DMS114 treated with DMSO at 0.1 percent for 48 hours (cell line): Measurements from ENCODE around the gene ZNF578.
"Not testable (repeated sequence)": the region's sequence is repeated elsewhere in the genome, so short reads cannot be mapped to it uniquely, and the experiment has no call there.

Experiments
- DNase-seq: peaks from one replicate; lab custom pipeline; 2025; ENCODE audit not compliant: unreplicated experiment; lab: John Stamatoyannopoulos, UW

The ZNF578 gene

DNA sequence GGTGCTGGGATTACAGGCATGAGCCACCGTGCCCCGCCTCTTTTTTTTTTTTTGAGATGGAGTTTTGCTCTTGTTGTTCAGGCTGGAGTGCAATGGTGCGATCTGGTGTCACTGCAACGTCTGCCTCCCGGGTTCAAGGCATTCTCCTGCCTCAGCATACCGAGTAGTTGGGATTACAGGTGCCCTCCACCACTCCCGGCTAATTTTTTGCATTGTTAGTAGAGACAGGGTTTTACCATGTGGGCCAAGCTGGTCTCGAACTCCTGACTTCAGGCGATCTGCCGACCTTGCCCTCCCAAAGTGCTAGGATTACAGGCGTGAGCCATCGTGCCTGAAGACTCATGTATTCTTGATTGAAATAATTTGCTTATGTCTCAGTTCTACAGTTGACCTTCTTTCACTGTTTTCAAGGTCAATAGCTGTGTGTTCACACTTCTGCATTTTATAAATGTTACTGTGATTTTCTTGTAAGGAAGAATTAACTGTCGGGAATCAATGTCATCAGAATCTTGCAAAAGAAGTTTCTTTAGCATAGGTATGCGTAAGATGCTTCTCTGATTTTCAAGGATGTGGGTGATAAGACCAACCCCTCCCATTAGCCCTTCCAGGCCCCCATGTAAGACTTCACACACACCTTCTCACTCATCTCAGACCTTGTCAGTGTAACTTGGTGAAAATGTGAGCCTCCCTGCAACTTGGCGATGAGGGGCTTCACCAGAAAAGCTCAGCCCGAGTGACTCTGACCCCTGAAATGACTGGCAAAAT is 104.1 kb downstream of the ZNF578 start:
- no peak for DNase-seq

DNA sequence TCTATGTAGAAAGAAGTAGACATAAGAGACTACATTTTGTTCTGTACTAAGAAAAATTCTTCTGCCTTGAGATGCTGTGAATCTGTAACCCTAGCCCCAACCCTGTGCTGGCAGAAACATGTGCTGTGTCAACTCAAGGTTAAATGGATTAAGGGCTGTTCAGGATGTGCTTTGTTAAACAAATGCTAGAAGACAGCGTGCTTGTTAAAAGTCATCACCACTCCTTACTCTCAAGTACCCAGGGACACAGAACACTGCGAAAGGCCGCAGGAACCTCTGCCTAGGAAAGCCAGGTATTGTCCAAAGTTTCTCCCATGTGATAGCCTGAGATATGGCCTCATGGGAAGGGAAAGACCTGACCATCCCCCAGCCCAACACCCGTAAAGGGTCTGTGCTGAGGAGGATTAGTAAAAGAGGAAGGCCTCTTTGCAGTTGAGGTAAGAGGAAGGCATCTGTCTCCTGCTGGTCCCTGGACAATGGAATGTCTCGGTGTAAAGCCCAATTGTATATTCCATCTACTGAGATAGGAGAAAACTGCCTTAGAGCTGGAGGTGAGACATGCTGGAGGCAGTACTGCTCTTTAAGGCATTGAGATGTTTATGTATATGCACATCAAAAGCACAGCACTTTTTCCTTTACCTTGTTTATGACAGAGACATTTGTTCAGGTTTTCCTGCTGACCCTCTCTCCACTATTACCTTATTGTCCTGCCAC is 105.5 kb downstream of the ZNF578 start:
- DNase-seq, result not testable (repeated sequence)

DNA sequence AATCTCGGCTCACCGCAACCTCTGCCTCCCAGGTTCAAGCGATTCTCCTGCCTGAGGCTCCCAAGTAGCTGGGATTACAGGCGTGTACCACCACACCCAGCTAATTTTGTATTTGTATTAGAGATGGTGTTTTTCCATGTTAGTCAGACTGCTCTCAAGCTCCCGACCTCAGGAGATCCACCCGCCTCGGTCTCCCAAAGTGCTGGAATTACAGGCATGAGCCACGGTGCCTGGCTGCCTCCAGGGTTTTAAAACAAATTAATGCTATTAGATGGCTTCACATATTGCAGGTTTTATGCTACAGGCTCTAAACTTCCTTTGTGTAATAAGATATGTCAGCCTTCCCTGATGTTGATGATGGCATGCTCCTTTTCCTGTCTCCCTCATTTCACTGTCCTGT is 108.3 kb downstream of the ZNF578 start:
- DNase-seq, result not testable (repeated sequence)
